ELR (cell line): ENCODE results near the gene C5AR1.
"Not testable (repeated sequence)": the region's sequence is repeated elsewhere in the genome, so short reads cannot be mapped to it uniquely, and the experiment has no call there.

Experiments
- DNase-seq: peaks from one replicate; pipeline ENCODE4 v3.0.0-alpha.2; 2015; ENCODE audit warnings: low read depth

C5AR1 gene

GRCh38 chr19:47331931-47332547 lies 22.4 kb downstream of the C5AR1 start, which contains the start of gene C5AR2:
Gene C5AR2, plus strand, starts transcription at chr19:47332175. Its CDS starts 8,625 bp downstream, at chr19:47340800.
- no peak for DNase-seq

- DNase-seq = not testable (repeated sequence)
These were observed 27.4 kb downstream of the C5AR1 start for GRCh38 chr19:47336765-47337718.

GRCh38 chr19:47339196-47339880 lies 29.7 kb downstream of the C5AR1 start:
- no peak for DNase-seq

- DNase-seq = no peak
These were observed 31.0 kb downstream of the C5AR1 start for GRCh38 chr19:47340477-47341208.

- no peak for DNase-seq
These were observed 32.1 kb downstream of the C5AR1 start for GRCh38 chr19:47341734-47342133.

DNA sequence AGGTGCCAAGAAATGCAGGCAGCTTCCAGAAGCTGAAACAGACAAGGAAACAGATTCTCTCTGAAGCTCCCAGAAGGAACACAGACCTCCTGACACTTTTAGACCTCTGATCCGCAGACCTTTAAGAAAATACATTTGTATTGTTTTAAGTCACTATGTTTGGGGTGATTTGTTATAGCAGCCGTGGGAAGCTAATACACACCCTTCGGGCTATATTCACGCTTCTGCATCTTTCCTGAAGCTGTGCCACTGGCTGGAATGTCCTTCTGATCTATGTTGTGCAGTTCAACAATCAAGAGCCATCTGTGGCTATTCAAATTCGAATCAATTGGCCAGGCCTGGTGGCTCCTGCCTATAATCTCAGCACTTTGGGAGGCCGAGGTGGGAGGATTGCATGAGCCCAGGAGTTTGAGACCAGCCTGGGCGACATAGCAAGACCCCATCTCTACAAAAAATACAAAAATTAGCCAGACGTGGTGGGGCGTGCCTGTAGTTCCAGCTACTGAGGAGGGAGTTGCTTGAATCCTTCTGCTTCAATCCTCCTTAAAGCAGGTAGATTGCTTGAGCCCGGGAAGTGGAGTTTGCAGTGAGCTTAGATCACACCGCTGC lies 33.6 kb downstream of the C5AR1 start:
- no peak for DNase-seq

DNA sequence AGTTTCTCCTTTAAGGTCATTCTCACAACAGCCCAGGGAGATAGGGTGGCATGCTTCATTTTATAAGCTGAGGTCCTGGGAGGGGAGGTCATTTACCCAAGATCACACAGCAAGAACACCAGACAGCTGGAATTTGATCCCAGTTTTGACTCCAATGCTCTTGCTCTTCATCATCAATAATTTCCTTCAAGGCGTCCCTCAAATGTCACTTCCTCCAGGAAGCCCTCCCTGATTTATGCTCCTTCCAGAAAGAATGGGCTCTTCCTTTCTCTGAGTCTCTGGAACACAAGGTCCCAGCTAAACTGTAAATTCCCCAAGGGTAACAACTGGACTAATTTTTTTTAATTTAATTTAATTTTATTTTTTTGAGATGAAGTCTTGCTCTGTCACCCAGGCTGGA lies 34.8 kb downstream of the C5AR1 start:
- no peak for DNase-seq

DNA sequence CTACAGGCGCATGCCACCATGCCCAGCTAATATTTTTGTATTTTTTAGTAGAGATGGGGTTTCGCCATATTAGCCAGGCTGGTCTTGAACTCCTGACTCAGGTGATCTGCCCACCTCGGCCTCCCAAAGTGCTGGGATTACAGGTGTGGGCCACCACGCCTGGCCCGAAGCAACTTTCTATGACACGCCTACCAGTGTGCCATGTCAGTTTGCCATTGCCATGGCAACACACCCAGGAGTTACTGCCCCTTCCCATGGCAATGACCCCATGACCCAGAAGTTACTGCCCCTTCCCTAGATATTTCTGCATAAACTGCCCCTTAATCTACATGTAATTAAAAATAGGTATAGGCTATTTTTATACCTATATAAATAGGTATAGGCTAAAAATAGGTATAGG lies 36.4 kb downstream of the C5AR1 start:
- not testable (repeated sequence) for DNase-seq

DNA sequence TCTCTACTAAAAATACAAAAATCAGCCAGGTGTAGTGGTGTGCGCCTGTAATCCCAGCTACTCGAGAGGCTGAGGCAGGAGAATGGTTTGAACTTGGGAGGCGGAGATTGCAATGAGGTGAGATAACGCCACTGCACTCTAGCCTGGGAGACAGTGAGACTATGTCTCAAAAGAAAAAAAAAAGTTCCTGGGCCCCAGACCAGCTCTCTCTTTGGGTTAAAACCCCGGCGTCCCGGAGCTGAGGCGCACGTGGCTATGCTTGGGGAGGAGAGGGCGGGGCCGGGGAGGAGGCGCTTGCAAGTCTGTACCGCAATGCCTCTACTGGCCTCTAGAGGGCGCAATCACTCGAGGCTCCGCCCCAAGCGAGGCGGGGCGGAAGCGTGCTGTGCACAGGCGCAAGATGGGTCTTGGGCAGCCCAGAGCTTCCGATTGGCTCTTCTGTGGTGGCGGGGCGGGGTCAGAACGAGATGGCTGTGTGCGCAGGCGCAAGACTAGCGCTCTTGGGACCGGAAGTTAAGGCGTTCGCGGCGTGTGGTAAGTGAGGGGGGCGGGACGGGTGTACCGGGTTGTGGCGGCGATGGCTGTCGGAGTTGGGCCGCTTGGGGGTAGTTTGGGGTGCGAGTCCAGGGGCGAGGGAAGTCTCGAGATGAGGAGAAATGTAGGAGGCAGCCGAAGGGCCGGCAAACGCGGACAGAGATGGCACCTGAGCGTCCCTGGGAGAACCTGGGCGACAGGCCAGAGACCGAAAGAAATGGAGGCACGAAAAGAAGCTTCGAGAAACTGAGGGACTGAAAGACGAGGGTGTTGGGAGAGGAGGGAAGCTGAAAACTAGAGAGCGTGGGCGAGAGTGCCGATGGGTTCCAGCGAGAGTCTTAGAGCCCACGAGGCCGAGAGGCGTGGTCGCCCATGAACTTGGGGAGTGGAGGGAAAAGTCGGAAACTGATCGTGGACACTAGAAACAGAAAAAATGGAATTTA lies 39.4 kb downstream of the C5AR1 start, which contains the start of gene DHX34:
Gene DHX34, plus strand, starts transcription at position 497 of the 977 bp plus-strand sequence. CDS start 3,716 bp downstream, outside the sequence.
- DNase-seq = peak; percentile 98

GRCh38 chr19:47350630-47351029 lies 41.0 kb downstream of the C5AR1 start:
- peak; percentile 40 for DNase-seq

DNA sequence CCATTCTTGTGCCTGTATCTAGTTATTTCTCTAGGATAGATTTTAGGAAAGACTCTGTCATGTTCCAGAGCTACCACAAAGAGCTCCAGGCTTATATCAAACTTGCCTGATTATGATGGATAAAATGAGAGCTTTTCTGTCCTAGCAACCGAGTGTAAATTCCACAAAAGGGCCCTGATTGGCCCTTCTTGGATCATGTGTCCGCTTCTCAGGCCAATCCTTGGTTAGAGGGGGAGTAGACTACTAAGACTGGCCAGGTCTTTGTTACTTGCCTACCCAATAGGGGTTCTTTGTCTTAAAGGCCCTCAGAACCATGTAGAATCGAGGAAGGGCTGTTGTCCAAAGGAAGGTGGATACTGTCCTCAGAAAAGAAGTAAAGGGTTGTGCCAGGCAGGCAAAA lies 41.9 kb downstream of the C5AR1 start:
- DNase-seq = peak; percentile 56

DNA sequence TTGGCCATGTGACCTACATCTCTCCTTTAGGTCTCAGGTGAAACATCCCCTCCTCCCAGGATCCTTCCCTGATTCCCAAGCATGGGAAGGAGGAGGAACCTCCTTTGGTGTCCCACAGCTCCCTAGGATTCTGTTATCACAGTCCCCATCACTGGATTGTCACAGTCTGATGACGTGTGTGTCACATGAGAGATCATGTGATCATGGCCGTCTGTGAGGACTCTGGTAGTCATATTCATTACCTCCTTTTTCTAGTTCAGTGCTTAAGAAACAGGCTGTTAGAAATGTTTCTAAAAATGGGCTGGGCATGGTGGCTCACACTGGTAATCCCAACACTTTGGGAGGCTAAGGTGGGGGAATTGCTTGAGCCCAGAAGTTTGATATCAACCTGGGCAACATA lies 42.4 kb downstream of the C5AR1 start:
- DNase-seq = no peak

- DNase-seq = no peak
These were observed 43.6 kb downstream of the C5AR1 start for GRCh38 chr19:47353307-47353712.

DNA sequence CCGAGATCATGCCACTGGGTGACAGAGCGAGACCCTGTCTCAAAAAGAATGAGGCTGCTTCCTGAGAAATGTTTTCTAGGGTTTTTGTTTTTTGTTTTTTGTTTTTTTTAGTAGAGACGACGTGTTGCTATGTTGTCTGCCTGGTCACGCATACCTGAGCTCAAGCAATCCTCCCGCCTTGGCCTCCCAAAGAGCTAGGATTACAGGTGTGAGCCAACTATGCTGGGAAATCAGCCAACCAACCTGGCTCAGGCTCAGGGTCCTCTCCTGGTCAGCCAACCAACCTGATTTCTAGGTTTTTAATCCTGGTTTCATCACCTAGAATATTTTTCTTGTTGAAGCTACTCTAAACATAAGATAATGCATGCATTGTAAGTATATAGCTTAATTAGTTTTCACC lies 47.2 kb downstream of the C5AR1 start:
- no peak for DNase-seq

- DNase-seq = peak; percentile 16
These were observed 48.4 kb downstream of the C5AR1 start for GRCh38 chr19:47357788-47358680.

DNA sequence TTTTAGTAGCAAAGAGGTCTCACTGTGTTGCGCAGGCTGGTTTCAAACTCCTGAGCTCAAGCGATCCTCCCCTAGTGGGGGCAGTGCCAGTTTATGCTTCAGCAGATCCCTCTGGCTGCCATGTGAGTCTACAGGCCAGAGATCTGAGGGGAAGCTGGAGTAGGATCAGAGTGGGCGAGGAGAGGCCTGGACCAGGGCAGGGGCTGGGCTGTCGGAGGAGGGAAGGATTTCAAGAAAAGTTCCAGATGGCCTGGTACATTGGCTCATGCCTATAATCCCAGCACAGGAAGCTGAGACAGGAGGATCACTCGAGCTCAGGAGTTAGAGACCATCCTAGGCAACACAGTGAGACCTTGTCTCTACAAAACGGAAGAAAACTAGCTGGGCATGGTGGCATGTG lies 49.3 kb downstream of the C5AR1 start:
- no peak for DNase-seq

- no peak for DNase-seq
These were observed 52.7 kb downstream of the C5AR1 start for GRCh38 chr19:47362321-47362720.

- DNase-seq = peak; percentile 70
These were observed 54.3 kb downstream of the C5AR1 start for GRCh38 chr19:47363758-47364531.
